CD4-positive, CD25-positive, alpha-beta regulatory T cell (primary cell): ENCODE measurements around the gene KNDC1. TPM values are rescaled to one million over a fixed set of nuclear protein-coding genes. Genes with fewer than 3 reads are reported as not detected.
A peak's percentile ranks its signal among the peaks of the same experiment; 100 is the strongest.

Experiments
- ATAC-seq, 2 donors: fragments of 150-1000 bp; cut with Tn5 transposase; one replicate each; pipeline ENCODE4 v1.10.0; 2021; ENCODE audit warnings: low read depth in 2 of 2, moderate number of reproducible peaks in 2 of 2, moderate library complexity in 1 of 2
- DNase-seq, 3 donors: peaks; one replicate each; pipeline versions ENCODE4 v3.0.0 to v3.0.0-alpha.2; 2012 to 2022; ENCODE audit warnings: mixed read lengths in 1 of 3
- H3K27ac ChIP-seq: one replicate; pipeline ENCODE4 v1.7.0; 2013; ENCODE audit warnings: mild to moderate bottlenecking, low read length; ENCODE audit not compliant: insufficient read depth, poor library complexity, severe bottlenecking
- H3K27me3 ChIP-seq: one replicate; pipeline ENCODE4 v1.7.0; 2013; ENCODE audit warnings: low read length; ENCODE audit not compliant: control insufficient read depth, insufficient read depth
- H3K36me3 ChIP-seq: one replicate; pipeline ENCODE4 v1.7.0; 2013; ENCODE audit warnings: mild to moderate bottlenecking, low read length, moderate library complexity; ENCODE audit not compliant: control insufficient read depth, insufficient read depth
- H3K4me1 ChIP-seq: 2 replicates; pipeline ENCODE4 v1.7.0; 2013; ENCODE audit warnings: mild to moderate bottlenecking, low read length; ENCODE audit not compliant: insufficient read depth, control insufficient read depth, poor library complexity, severe bottlenecking
- H3K4me3 ChIP-seq: one replicate; pipeline ENCODE4 v1.7.0; 2013; ENCODE audit warnings: low read depth, mild to moderate bottlenecking, low read length, moderate library complexity
- H3K9me3 ChIP-seq, 2 experiments: 1 replicate in 1 of 2; 2 replicates in 1 of 2; pipeline ENCODE4 v1.7.0; 2013; ENCODE audit warnings: low read length in 2 of 2, mild to moderate bottlenecking in 1 of 2, moderate library complexity in 1 of 2; ENCODE audit not compliant: control insufficient read depth in 2 of 2
- H3K27ac Mint-ChIP-seq, 3 donors: one replicate each; pipeline ENCODE4 v1.8.0; 2020 to 2022; ENCODE audit warnings: mild to moderate bottlenecking in 3 of 3, mixed read lengths in 3 of 3, moderate library complexity in 2 of 3
- H3K27me3 Mint-ChIP-seq: one replicate; pipeline ENCODE4 v1.8.0; 2022; ENCODE audit warnings: mild to moderate bottlenecking, mixed read lengths
- H3K36me3 Mint-ChIP-seq: one replicate; pipeline ENCODE4 v1.8.0; 2020; ENCODE audit warnings: mixed read lengths
- H3K4me1 Mint-ChIP-seq, 4 donors: one replicate each; pipeline ENCODE4 v1.8.0; 2020 to 2022; ENCODE audit warnings: mixed read lengths in 4 of 4, mild to moderate bottlenecking in 1 of 4
- H3K4me3 Mint-ChIP-seq, 4 donors: one replicate each; pipeline ENCODE4 v1.8.0; 2020 to 2022; ENCODE audit warnings: mild to moderate bottlenecking in 4 of 4, mixed read lengths in 4 of 4, moderate library complexity in 3 of 4
- H3K9me3 Mint-ChIP-seq, 7 donors: one replicate each; pipeline ENCODE4 v1.8.0; 2020 to 2022; ENCODE audit warnings: mixed read lengths in 7 of 7, mild to moderate bottlenecking in 3 of 7, moderate library complexity in 2 of 7
- polyA plus RNA-seq, 4 donors: library from polyadenylated mRNA; unstranded; fragments of 300-500 nt; fragmentation: Illumina TruSeq; gene quantifications; one replicate each; pipeline ENCODE4 v1.2.3, GENCODE V29; 2021
- total RNA-seq: library from RNA; stranded (reverse); gene quantifications from one replicate; pipeline ENCODE4 v1.2.3, GENCODE V29; 2022

KNDC1 gene
- total and polyA plus RNA-seq, 5 donors from 2014 or later, result 1.1 TPM; not detected in 4

DNA sequence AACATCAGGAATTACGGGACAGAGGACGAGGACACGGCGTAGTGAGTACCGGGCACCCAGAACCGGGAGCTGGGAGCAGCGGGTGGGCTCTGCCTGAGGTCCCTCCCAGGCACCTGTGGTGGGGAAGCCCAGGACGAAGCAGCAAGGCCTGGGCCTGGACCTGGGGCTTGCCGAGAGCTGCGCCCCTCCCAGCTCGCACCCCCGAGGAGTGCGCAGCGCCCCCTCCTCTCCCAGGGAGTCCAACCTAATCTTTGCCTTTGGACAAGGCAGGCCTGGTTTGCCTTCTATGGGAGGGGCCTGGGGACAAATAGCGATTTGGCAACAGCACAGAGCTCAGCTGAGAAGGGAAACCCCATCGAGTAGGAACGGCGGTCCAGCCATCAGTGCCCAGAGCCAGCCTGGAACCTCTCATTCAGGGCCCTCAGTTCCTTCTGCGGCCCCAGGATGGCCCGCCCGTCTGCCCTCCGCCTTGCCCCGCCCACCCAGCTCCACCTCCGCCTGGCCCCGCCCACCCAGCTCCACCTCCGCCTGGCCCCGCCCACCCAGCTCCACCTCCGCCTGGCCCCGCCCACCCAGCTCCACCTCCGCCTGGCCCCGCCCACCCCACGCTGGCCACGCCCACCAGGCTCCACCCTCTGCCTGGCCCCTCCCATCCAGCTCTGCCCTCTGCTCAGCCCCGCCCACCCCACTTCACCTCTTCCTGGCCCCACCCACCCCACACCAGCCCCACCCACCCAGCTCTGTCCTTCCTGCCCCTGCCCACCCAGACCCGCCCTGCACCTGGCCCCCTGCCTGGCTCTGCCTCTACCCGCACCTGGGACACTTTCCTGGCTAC is 32.5 kb upstream of the KNDC1 start:
- Mint-ChIP-seq H3K4me1 (peaks cover 0 to 3% (median 0%) of the 10 kb centered on the region in 4 donors), H3K4me3 (no peak overlapping the region), H3K9me3 (peaks cover 0 to 3% (median 0%) of the 10 kb centered on the region in 7 donors), H3K36me3 (no peaks in the 10 kb centered on the region), H3K27ac (no peak overlapping the region), H3K27me3 (peaks cover 4% of the 10 kb centered on the region)
- Histone ChIP-seq H3K27ac (no peak overlapping the region), H3K27me3 (no peaks in the 10 kb centered on the region), H3K36me3 (no peaks in the 10 kb centered on the region), H3K4me1 (no peaks in the 10 kb centered on the region), H3K4me3 (no peak overlapping the region), H3K9me3 (no peaks in the 10 kb centered on the region)
- ATAC-seq (no peak), DNase-seq (peak in 1 of 3 donors; percentile 11)

DNA sequence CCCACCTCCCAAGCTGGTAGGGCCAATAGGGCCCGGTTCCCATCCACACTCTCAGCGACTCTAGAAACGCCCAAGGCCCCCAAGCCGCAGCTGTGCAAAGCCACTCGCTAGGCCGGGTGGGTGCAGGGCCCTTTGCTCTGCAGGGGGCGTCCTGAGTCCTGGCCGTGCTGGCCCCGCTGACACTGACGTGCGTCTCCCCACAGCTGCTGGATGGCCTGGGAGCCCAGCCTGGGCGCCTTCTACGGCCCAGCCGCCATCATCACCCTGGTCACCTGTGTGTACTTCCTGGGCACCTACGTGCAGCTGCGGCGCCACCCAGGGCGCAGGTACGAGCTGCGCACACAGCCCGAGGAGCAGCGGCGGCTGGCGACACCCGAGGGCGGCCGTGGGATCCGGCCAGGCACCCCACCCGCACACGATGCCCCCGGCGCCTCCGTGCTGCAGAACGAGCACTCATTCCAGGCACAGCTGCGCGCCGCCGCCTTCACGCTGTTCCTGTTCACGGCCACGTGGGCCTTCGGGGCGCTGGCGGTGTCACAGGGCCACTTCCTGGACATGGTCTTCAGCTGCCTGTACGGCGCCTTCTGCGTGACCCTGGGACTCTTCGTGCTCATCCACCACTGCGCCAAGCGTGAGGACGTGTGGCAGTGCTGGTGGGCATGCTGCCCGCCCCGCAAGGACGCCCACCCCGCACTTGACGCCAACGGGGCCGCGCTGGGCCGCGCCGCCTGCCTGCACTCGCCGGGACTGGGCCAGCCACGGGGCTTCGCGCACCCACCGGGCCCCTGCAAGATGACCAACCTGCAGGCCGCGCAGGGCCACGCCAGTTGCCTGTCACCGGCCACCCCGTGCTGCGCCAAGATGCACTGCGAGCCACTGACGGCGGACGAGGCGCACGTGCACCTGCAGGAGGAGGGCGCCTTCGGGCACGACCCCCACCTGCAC is 31.6 kb upstream of the KNDC1 start:
- H3K27ac Mint-ChIP-seq, result no peak overlapping the region
- H3K27me3 Mint-ChIP-seq, result peaks cover 4% of the 10 kb centered on the region
- Histone ChIP-seq H3K27ac (no peak overlapping the region), H3K9me3 (no peaks in the 10 kb centered on the region), H3K36me3 (no peaks in the 10 kb centered on the region), H3K4me3 (no peak overlapping the region), H3K27me3 (no peaks in the 10 kb centered on the region), H3K4me1 (no peaks in the 10 kb centered on the region)
- ATAC-seq (no peak), DNase-seq (no peak)
- peaks cover 0 to 3% (median 0%) of the 10 kb centered on the region in 4 donors for H3K4me1 Mint-ChIP-seq
- no peak overlapping the region for H3K4me3 Mint-ChIP-seq
- H3K36me3 Mint-ChIP-seq, result no peaks in the 10 kb centered on the region
- peaks cover 0 to 3% (median 0%) of the 10 kb centered on the region in 7 donors for H3K9me3 Mint-ChIP-seq

DNA sequence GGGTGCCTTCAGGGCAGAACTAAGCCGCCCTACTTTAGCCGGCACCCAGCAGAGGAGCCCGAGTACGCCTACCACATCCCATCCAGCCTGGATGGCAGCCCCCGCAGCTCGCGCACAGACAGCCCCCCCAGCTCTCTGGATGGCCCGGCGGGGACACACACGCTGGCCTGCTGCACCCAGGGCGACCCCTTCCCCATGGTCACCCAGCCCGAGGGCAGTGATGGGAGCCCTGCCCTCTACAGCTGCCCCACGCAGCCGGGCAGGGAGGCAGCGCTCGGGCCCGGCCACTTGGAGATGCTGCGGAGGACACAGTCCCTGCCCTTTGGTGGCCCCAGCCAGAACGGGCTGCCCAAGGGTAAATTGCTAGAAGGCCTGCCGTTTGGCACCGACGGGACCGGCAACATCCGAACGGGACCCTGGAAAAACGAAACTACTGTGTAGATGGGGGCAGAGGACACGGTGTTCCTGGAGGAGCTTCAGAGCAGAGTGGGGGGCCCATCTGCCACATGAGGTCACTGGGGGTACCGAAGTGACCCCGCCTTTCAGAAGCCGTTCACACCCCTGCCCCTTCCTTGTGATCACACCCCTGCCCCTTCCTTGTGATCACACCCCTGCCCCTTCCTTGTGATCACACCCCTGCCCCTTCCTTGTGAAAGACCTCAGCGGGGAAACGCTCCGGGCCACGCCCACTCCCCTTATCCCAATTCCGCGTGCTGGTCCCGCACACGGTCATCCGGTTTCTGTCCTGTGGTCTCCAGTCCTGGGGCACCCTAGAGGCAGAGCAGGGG is 30.8 kb upstream of the KNDC1 start:
- DNase-seq, result no peak
- Mint-ChIP-seq H3K27ac (no peak overlapping the region), H3K9me3 (peaks cover 0 to 3% (median 0%) of the 10 kb centered on the region in 7 donors)

DNA sequence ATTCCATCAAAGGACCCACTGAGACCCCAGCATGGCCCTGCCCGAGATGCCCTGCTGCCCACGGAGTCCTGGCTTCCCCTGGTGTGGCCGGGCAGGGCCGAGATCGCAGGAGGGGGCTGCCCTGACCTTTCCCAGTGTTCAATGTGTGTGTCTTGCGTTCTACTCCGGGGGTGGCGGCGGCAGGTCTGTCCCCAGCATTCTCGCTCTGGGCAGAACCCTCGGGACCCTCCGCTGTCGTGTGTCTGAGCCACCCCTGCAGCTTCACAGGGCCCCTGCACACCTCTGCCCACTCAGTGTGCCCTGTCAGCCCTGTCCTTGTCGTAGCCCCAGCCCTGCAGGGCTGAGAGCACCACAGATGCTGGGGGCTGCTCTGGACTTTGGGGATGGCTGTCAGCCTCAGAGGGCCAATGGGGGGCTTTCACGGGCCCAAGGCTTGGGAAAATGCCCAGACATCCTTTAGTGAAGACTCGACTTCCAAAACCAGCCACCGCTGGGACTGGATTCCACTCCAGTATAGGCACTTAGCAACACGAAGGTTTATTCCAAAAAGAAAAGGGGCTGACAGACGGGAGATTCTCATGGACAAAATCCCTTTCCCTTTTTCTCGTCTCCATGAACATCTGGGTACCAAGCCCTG is 30.0 kb upstream of the KNDC1 start:
- H3K9me3 Mint-ChIP-seq, result peaks cover 0 to 3% (median 0%) of the 10 kb centered on the region in 7 donors
- no peaks in the 10 kb centered on the region for H3K36me3 ChIP-seq
- H3K4me1 ChIP-seq, result no peaks in the 10 kb centered on the region
- no peak overlapping the region for H3K27ac Mint-ChIP-seq
- no peaks in the 10 kb centered on the region for H3K36me3 Mint-ChIP-seq
- no peak overlapping the region for H3K27ac ChIP-seq
- H3K4me3 Mint-ChIP-seq, result peak overlapping the region in 1 of 4 donors; percentile 54
- H3K9me3 ChIP-seq, result no peaks in the 10 kb centered on the region
- no peaks in the 10 kb centered on the region for H3K27me3 ChIP-seq
- H3K4me1 Mint-ChIP-seq, result peaks cover 0 to 2% (median 0%) of the 10 kb centered on the region in 4 donors
- peaks cover 2% of the 10 kb centered on the region for H3K27me3 Mint-ChIP-seq
- DNase-seq, result no peak
- no peak overlapping the region for H3K4me3 ChIP-seq
- no peak for ATAC-seq

More for the DNA sequence above, 30.8 kb upstream of the KNDC1 start:
- Histone ChIP-seq H3K9me3 (no peaks in the 10 kb centered on the region), H3K4me1 (no peaks in the 10 kb centered on the region), H3K27ac (no peak overlapping the region), H3K27me3 (no peaks in the 10 kb centered on the region), H3K36me3 (no peaks in the 10 kb centered on the region), H3K4me3 (no peak overlapping the region)
- H3K27me3 Mint-ChIP-seq, result peaks cover 4% of the 10 kb centered on the region
- H3K4me1 Mint-ChIP-seq, result peaks cover 0 to 3% (median 0%) of the 10 kb centered on the region in 4 donors
- no peak overlapping the region for H3K4me3 Mint-ChIP-seq
- H3K36me3 Mint-ChIP-seq, result no peaks in the 10 kb centered on the region
- ATAC-seq, result no peak

DNA sequence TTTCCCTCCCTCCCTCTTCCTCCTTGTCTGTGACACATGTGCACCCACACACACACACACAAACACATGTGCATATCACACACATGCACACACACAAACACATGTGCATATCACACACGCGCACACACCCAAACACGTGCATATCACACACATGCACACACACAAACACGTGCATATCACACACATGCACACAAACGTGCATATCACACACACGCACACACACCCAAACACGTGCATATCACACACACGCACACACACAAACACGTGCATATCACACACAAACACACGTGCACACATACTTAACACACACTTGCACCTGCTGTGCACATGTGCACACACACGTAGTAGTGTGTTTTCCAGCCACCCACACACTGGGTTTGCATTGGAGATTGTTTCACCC is 29.4 kb upstream of the KNDC1 start:
- Histone ChIP-seq H3K4me1 (no peaks in the 10 kb centered on the region), H3K9me3 (no peaks in the 10 kb centered on the region), H3K4me3 (no peak overlapping the region), H3K27me3 (no peaks in the 10 kb centered on the region), H3K27ac (no peak overlapping the region), H3K36me3 (no peaks in the 10 kb centered on the region)
- ATAC-seq, result no peak
- H3K9me3 Mint-ChIP-seq, result peaks cover 0 to 3% (median 0%) of the 10 kb centered on the region in 7 donors
- no peaks in the 10 kb centered on the region for H3K27me3 Mint-ChIP-seq
- no peaks in the 10 kb centered on the region for H3K36me3 Mint-ChIP-seq
- DNase-seq, result no peak
- H3K4me3 Mint-ChIP-seq, result no peak overlapping the region
- no peak overlapping the region for H3K27ac Mint-ChIP-seq
- no peaks in the 10 kb centered on the region for H3K4me1 Mint-ChIP-seq

DNA sequence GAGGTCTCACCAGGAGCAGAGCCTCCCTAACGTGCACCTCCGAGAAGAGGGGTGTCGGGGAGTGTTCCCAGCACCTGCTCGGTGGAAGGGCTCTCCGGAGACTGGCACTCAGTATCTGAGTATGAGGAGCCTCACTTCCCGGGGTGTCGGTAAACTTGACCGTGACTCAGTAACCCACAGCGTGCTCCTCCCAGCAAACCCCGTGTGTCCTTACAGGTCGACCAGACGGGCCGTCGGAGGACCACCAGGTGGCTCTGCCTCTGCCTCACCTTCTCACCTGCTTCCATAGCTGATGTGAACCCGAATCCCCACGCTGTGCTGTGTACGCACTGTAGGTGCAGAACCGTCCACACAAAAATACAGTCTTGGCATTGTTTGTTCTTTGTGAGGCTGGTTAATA is 29.0 kb upstream of the KNDC1 start:
- no peaks in the 10 kb centered on the region for H3K27me3 Mint-ChIP-seq
- ATAC-seq, result no peak

More for the DNA sequence above, 29.0 kb upstream of the KNDC1 start:
- no peaks in the 10 kb centered on the region for H3K9me3 ChIP-seq
- no peaks in the 10 kb centered on the region for H3K4me1 Mint-ChIP-seq
- H3K27ac ChIP-seq, result no peak overlapping the region
- no peaks in the 10 kb centered on the region for H3K4me1 ChIP-seq
- no peak overlapping the region for H3K4me3 ChIP-seq
- no peak for DNase-seq
- no peak overlapping the region for H3K4me3 Mint-ChIP-seq
- no peak overlapping the region for H3K27ac Mint-ChIP-seq
- H3K27me3 ChIP-seq, result no peaks in the 10 kb centered on the region
- peaks cover 0 to 3% (median 0%) of the 10 kb centered on the region in 7 donors for H3K9me3 Mint-ChIP-seq
- H3K36me3 ChIP-seq, result no peaks in the 10 kb centered on the region
- no peaks in the 10 kb centered on the region for H3K36me3 Mint-ChIP-seq
